KBM-7 (cell line): Measurements from ENCODE around the gene MOXD1.
A peak's percentile ranks its signal among the peaks of the same experiment; 100 is the strongest.
"Not testable (repeated sequence)": the region's sequence is repeated elsewhere in the genome, so short reads cannot be mapped to it uniquely, and the experiment has no call there.

Experiments
- DNase-seq: peaks from one replicate; pipeline ENCODE4 v3.0.0-alpha.2; 2015
- in situ Hi-C: fragments of 300-500 bp; cut with MboI; formaldehyde crosslinking; loops from 2 replicates; pipeline ENCODE4 v1.14.3; 2020; ENCODE audit warnings: low sequenced_read_pairs, low pct_unique_long_range_greater_than_20kb, mixed read lengths

Gene MOXD1

DNA sequence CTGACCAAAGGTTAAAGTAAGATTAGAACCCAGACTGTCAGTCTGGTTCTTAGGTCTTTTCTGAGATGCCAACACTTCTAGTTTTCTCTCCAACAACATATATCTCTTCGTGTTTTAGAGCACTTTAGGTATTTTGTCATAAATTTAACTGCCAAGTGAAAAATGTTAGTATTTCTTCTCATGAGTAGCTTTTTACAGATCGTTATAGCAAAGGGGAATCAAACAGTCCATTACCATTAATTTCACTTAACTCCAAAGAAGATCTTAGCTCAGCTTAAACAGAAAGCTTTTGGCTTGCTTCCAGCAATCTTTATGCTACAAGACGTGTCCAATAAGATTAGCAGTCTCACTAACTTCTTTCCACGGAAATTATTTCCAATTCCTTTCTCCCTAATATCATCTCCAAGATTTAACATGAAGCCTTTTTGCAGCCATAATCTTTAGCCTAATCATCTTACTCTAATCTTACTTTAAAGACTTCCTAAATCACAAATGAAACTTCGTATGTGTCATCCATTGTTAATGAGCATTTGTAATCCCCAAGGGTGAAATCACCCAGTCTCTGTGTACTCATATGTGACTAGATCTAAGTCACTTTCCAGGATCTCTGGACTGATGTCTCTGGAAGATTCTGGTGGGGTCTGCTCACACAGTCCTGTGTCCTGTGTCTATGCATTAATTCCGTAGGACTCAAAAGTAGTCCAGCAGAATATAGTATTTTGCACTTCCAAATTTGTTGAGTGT, 38.7 kb downstream of the MOXD1 start:
- DNase-seq: no peak
- in situ Hi-C loops: no loop called here

DNA sequence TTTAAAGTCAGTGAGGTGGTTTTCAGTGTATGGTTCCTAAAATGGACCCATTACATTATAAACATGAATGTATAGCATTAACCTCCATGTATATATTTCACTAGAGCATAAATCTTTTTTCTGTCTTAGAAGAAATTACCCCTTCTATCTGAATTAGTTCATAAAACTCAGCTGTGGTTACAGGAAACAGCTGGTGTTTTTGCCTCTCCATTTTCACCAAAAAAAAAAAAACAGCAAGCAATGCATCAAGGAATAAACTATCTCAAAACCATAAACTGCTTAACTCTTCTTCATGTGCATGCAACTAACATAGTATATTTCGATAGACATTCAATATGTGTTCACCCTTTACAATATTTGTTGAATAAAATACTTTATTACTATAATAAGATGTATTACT, 40.2 kb downstream of the MOXD1 start:
- no peak for DNase-seq
- in situ Hi-C loops: no loop called here

DNA sequence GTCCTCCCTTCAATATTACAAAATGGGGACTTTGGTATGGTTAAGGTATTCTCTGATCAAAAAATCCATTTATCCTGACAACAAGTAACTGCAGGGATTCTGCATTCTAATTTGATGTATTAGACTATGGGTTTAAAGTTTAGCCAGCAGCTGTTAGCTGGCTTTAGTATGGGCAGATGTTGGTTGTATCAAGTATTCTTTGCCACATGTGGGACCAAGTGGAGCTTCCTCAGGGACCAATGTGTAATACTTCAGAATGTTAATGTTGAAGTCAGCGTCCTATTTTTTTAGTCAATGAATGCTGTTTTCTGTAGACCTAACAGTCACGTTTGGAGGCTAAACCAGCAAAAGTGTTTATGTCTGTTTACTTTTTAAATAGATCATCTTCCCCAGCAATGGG, 41.4 kb downstream of the MOXD1 start:
- in situ Hi-C loops: no loop called here

DNA sequence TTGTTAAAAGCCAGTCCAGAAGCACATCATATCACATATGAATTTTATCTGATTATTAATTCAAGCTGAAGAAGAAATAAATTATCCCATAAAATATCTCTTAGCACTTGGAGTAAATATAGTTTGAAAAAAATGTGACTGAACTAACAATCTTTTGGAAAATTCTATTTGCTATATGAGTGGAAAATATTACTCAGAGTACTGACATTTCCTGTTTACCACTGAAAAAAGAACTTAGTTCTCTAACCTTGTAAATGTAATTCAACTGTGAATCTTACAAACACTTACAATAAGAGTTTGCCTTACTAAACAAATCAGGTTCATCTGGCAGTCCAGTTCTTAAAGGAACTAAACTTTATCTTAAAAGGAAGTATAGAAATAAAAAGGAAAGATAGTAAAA, 44.2 kb downstream of the MOXD1 start:
- DNase-seq: no peak
- in situ Hi-C loops: no loop called here

More for the DNA sequence above, 41.4 kb downstream of the MOXD1 start:
- no peak for DNase-seq

DNA sequence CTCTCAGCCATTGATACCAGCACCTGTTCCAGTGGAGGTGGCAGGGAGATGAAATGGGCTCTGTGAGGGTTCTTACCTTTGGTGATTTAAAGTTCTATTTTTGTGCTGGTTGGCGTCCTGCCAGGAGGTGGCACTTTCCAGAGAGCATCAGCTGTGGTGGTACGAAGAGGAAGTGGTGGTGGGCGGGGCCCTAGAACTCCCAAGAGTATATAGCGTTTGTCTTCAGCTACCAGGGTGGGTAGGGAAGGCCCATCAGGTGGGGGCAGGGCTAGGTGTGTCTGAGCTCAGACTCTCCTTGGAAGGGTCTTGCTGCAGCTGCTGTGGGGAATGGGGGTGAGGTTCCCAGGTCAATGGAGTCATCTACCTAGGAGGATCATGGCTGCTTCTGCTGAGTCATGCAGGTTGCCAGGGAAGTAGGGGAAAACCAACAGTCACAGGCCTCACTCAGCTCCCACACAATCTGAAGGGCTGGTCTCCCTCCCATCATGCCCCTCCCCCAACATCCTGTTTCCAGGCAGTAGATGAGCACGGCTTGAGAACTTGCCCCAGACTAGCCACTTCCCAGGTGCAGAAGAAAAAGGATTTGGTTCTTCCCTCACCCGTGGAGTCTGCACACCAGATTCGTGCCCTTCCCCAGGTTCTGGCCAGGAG, 46.6 kb downstream of the MOXD1 start:
- peak; percentile 84 for DNase-seq
- in situ Hi-C loops: no loop called here

DNA sequence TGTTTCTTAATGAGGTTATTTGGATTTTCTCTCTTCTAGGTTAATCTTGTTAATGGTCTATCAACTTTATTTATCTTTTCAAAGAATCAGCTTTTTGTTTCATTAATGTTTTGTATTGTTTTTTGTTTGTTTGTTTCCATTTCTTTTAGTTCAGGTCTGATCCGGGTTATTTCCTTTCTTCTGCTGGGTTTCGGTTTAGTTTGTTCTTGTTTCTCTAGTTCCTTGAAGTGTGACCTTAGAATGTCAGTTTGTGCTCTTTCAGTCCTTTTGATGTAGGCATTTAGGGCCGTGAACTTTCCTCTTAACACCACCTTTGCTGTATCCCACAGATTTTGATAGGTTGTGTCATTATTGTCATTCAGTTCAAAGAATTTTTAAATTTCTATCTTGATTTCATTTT, 49.3 kb downstream of the MOXD1 start:
- DNase-seq, in situ Hi-C loops: not testable (repeated sequence)

DNA sequence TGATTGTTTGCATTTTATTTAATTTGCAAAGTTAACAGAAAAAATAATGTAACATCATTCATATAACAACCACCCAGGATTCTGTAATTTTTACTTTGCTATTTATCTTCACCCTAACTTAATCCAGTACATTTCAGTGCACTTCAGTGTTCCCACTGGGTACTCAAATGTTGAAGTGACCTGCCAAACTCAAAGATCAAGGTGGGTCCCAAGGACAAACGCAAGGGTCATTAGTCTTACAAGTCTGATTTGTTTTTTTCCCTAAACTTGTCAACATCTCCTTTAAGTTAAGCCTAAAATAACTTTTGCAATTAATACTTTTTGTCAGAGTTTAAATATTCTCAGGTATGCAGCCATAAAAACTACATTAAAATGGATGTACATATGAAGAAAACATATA, 53.0 kb downstream of the MOXD1 start:
- in situ Hi-C loops: no loop called here
- no peak for DNase-seq

DNA sequence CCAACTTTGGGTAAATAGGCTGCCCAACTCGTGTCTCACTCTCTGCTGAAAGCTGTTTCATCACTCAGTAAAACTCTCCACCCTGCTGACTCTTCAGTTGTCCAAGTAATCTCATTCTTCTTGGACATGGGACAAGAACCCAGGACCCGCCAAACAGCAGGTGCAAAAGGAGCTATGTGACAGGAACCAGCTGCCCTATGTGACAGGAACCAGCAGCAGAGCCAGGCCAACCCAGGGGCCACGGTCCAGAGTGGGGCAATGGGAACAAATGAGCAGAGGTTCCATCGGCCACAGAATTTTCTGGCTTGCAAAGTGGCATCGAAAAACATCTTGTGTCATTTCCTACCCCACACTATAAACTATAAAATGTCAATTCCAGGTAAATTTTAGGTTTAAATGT, 56.5 kb downstream of the MOXD1 start:
- in situ Hi-C loops: no loop called here

DNA sequence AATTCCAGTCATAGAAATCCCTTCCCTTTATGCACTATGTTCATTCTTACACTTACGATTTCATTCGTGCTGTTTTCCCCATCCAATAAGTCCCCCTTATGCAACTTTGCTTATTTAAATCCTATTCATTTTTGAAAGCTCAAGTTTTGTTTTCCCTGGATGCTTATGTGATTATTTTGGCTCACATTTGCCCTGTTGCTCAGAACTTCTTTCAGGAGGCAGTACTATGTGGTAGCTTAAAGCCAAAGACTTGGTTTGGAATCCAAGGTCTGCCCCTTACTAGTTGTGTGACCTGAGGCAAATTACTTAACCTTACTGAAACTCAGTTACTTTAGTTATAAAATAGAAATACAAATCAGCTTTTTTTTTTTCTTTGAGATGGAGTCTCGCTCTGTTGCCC, 59.6 kb downstream of the MOXD1 start:
- no peak for DNase-seq
- in situ Hi-C loops: no loop called here

More for the DNA sequence above, 56.5 kb downstream of the MOXD1 start:
- no peak for DNase-seq

DNA sequence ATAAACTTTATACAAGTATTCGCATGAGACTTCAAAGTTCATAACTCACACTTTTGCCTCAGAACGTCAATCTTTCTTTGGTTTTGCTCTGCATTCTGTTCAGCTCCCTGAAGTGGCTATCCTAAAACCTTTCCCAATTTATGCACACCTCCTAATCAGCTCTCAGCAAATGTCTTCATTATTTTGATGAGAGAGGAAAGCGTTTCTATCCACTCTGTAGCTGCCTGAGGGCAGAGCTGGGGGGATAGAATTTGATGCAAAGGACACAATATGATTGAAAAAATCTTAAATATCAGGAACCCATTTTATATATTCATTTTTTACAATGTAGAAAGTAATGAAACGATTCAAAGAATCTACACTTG, 66.8 kb downstream of the MOXD1 start:
- no peak for DNase-seq
- in situ Hi-C loops: no loop called here

DNA sequence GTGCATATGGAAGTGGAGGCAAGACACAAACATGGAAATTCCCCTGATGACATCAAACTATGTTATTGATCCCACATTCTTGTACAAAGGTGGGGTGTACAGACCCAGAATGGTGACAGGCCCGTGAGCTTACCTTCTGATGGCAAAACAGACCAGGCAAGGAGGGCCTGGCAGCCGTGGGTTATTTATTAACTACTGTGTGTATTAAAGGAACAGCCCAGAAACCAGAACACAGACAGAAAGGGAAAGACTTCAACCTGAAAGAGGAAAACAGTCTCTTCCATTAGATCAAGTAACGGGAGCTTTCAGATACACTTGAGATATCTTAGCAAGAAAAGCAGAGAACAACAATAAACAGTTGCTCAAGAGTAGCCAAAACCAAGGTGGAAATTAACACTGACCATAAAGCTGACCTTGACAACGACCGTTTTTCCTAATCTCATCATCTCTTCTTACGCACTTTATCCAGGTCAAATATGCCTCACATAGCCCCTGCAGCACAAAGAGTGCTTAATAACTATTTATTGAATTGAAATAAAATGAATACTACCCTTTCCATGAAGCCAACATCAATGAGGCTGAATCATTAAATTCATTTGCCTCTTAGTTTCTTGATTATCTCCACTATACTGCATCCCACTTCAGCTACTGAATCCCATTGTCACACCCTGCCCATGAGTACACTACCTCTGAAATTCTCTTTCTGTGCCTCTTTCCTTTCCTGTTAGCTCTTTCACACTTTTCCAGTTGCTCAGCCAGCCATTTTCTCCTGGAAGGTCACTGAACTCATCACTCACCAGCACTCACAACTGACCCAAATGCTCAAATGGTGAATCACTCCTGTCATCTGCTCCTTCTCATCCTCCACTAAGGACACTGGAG, 67.4 kb downstream of the MOXD1 start:
- in situ Hi-C loops: no loop called here
- DNase-seq: no peak

DNA sequence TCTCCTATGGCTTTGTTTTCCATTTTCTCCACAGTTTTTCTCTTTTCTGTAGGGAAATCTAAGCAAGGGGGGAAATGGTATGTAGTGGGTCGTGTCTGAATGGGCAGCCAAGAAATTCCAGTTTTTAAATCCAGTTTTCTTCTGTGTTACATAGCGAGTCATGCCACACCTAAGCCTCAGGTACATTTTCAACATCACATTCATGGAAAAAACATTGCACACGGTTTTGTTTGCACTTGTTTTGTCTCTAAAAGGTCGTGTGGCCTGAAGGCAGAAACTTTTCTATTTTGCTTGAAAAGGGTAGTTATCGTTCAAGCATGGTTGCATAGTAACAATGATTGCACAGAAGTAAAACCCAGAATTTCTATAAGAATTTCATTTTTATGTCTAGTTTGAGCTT, 70.5 kb downstream of the MOXD1 start:
- in situ Hi-C loops: no loop called here
- no peak for DNase-seq

DNA sequence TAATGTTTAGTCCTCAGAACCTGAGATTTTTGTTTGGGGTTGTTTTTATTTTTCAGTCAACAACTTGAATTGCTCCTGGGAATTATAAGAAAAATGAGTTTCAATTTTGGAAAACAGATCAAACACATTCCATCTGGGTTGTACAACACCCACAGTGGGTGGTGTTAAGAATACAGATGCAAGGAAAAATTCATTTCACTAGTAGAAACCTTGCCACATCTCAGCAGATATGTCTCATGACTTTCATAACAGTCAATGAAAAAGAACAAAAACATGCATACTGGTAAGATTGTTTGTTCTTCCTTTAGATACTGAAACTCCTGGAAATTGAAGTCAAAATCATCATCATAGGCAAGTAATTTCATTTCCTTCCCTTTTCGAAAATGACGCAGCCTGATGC, 78.9 kb downstream of the MOXD1 start:
- no peak for DNase-seq
- in situ Hi-C loops: no loop called here

DNA sequence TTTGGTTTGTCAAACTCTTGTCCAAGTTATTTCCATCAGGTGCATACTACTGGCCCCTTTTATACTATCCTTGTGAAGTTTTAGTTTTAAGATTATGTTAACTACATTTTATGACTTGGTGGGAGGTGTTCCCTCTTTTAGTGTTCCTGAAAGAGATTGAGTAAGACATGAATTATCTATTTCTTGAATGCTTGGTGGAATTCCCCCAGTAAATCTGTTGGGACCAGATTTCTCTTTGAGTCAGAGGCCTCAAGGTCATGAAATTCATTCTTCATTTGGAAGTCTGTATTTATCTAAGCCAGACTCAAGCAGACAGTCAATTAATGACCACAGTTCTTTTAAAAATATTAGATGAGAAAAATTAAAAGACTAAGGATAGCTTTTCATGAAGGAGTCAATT, 81.3 kb downstream of the MOXD1 start:
- in situ Hi-C loops: no loop called here
- no peak for DNase-seq

DNA sequence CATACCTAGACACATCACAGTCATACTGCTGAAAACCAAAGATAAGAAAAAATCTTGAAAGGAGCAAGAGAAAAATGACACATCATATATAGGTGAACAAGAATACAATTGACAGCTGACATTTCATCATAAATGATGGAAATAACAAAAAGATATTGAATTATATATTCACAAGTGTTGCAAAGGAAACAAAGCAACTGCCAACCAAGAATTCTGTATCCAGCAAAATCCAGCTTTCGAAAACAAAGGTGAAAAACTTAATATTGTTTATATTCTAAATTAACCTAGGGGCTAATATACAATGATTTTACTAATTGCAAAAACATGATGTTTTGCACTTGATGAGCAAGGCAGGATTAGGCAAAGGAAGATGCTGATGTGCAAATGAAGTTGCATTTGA, 84.3 kb downstream of the MOXD1 start:
- in situ Hi-C loops: no loop called here
- no peak for DNase-seq

DNA sequence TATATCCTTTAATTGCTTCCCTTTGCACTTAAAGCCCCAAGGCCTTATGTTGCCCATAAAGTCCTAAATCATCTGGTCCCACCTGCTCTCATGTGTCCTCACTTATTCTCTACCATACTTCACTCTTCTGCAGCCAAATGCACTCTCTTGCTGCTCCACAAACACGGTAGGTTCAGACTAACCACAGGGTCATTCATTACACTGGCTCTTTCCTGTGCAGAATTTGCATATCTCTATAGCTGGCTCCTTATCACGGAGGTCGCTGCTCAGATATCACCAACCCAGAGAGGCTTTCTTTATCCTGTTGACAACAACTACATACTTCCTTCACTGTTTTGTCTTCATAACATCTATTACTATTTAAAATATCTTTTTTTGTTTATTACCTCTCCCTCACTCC, 86.8 kb downstream of the MOXD1 start:
- no peak for DNase-seq
- in situ Hi-C loops: no loop called here

DNA sequence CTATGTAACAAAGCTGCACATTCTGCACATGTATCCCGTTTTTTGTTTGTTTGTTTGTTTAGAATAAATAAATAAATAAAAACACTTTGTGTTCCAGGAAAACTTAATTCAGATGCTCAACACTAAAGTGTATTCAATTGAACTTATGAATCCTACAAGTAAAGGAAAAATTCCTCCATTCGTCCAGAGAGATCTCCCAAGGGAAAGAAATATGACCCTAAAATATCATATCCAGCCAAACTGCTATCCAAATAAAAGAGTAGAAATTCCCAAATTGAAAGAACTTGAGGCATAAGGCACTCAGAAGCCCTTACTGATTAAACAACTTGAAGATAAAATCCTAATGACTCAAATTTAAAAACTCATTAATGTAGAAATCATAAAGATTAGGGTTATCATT, 90.4 kb downstream of the MOXD1 start:
- in situ Hi-C loops: no loop called here
- DNase-seq: no peak

DNA sequence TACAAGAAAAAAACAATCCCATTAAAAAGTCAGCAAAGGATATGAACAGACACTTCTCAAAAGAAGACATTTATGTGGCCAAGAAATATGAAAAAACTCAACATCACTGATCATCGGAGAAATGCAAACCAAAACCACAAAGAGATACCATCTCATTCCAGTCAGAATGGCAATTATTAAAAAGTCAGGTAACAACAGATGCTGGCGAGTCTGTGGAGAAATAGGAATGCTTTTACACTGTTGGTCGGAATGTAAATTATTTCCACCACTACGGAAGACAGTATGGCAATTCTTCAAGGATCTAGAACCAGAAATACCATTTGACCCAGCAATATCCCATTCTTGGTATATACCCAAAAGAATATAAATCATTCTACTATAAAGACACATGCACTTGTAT, 91.1 kb downstream of the MOXD1 start:
- in situ Hi-C loops, DNase-seq: not testable (repeated sequence)

DNA sequence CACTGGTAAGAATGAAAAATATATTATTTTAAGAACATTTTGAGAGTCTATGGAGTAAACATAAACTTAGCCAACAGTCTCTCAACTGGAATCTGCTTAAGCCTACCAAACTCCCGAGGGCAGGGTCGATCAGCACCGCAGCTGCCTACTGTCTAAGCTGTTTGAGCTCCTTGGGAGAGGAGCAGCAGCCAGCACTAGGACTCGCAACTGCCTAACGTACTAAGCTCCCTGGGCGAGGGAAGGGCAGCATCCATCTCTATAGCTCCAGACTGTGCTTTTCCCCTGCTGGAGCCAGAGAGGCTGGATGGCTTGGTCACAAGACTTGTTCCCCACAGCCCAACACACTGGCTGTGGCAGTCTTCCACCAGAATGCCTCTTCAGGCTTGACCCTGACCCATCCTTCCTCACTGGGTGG, 96.4 kb downstream of the MOXD1 start:
- DNase-seq: no peak
- in situ Hi-C loops: no loop called here

DNA sequence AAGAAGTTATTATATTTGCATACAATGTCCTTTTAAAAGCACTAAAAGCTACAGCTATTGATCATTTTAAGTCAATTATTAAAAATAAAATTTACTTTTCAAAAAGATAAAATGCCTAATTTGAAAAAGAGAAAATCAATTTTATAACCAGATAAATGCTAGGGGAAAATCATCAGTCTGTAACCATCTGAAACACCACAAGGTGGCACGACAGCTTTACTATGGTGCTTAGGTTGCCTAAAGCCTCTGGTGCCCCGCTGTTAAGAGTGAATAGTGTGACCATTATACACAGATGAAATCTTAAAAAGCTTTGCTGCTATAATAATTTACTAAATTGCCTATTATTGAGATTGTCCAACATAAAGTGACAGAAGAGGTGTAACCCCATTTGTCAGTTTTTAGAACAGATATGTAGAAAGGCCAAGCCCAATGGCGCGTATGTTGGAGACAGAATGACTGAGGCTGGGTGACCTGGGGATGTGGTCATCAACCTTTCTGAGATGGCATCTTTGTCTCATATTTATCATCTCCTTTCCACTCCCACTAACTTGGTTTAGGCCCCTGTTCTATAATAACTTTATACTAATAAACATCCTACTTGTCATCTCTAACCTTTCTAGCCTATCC, 100.8 kb downstream of the MOXD1 start:
- in situ Hi-C loops: no loop called here
- DNase-seq: peak; percentile 45
